OCI-LY1 (cell line): ENCODE results near the gene LRRC51.
"Not testable (repeated sequence)": the region's sequence is repeated elsewhere in the genome, so short reads cannot be mapped to it uniquely, and the experiment has no call there.

Experiments used
- H2AFZ ChIP-seq: fragments of 200-600 bp; sonication (generic), shearing (Covaris generic); 2 replicates; pipeline ENCODE4 v1.6.0; 2014; ENCODE audit warnings: antibody characterized with exemption, mild to moderate bottlenecking, low read length
- H3F3A ChIP-seq: fragments of 200-600 bp; sonication (generic), shearing (Covaris generic); 2 replicates; pipeline ENCODE4 v1.6.0; 2014; ENCODE audit warnings: mild to moderate bottlenecking, antibody characterized with exemption, low read length, moderate library complexity; ENCODE audit not compliant: insufficient read depth
- H3K27ac ChIP-seq: fragments of 200-600 bp; sonication (generic); 2 replicates; pipeline ENCODE4 v1.5.1; 2014; ENCODE audit warnings: low read length, mixed run types, mild to moderate bottlenecking, low read depth; ENCODE audit not compliant: poor library complexity, severe bottlenecking
- H3K27me3 ChIP-seq: fragments of 200-600 bp; sonication (generic); 2 replicates; pipeline ENCODE4 v1.6.0; 2014; ENCODE audit warnings: antibody characterized with exemption, mild to moderate bottlenecking, low read length, moderate library complexity; ENCODE audit not compliant: insufficient read depth
- H3K36me3 ChIP-seq: fragments of 200-600 bp; sonication (generic); 2 replicates; pipeline ENCODE4 v1.6.1; 2014; ENCODE audit warnings: mild to moderate bottlenecking, antibody characterized with exemption, low read length, moderate library complexity, mixed read lengths; ENCODE audit not compliant: insufficient read depth
- H3K4me1 ChIP-seq: fragments of 200-600 bp; sonication (generic); 2 replicates; pipeline ENCODE4 v1.5.1; 2014; ENCODE audit warnings: mild to moderate bottlenecking, low read length, moderate library complexity; ENCODE audit not compliant: insufficient read depth, severe bottlenecking
- H3K4me2 ChIP-seq: fragments of 200-600 bp; sonication (generic), shearing (Covaris generic); 2 replicates; pipeline ENCODE4 v1.6.1; 2014; ENCODE audit warnings: low read length
- H3K4me3 ChIP-seq: fragments of 200-600 bp; sonication (generic); 2 replicates; pipeline ENCODE4 v1.5.1; 2014; ENCODE audit warnings: low read length, low read depth, mild to moderate bottlenecking, mixed read lengths; ENCODE audit not compliant: poor library complexity, severe bottlenecking
- H3K79me2 ChIP-seq: fragments of 200-600 bp; shearing (Covaris generic); 2 replicates; pipeline ENCODE4 v1.6.1; 2016; ENCODE audit warnings: mixed run types, low read length, mixed read lengths; ENCODE audit not compliant: insufficient read depth
- H3K9ac ChIP-seq: fragments of 200-600 bp; sonication (generic), shearing (Covaris generic); 2 replicates; pipeline ENCODE4 v1.6.1; 2014; ENCODE audit warnings: mild to moderate bottlenecking, low read length, mixed read lengths
- H3K9me2 ChIP-seq: fragments of 200-600 bp; sonication (generic), shearing (Covaris generic); 2 replicates; pipeline ENCODE4 v1.6.1; 2014; ENCODE audit warnings: low read depth, mild to moderate bottlenecking, low read length, mixed read lengths
- H3K9me3 ChIP-seq: fragments of 200-600 bp; shearing (Covaris generic); 2 replicates; pipeline ENCODE4 v1.6.1; 2014; ENCODE audit warnings: low read length, mixed read lengths
- H4K20me1 ChIP-seq: fragments of 200-600 bp; sonication (generic), shearing (Covaris generic); 2 replicates; pipeline ENCODE4 v1.6.0; 2016; ENCODE audit warnings: mild to moderate bottlenecking, low read length; ENCODE audit not compliant: insufficient read depth
- EZH2 ChIP-seq: fragments of 200-600 bp; sonication (generic), shearing (Covaris generic); IDR thresholded peaks from 2 replicates; pipeline ENCODE4 v1.8.0; 2017; ENCODE audit warnings: borderline replicate concordance, mixed run types, mild to moderate bottlenecking, antibody characterized with exemption, low read length, moderate library complexity, mixed read lengths
- TF ChIP-seq, protein P1 (sequence below): fragments of 200-600 bp; sonication (generic), shearing (Covaris generic); IDR thresholded peaks from 2 replicates; pipeline ENCODE4 v1.5.1; 2017; ENCODE audit warnings: mild to moderate bottlenecking, antibody characterized with exemption, low read length, moderate library complexity, mixed read lengths

Gene LRRC51

DNA sequence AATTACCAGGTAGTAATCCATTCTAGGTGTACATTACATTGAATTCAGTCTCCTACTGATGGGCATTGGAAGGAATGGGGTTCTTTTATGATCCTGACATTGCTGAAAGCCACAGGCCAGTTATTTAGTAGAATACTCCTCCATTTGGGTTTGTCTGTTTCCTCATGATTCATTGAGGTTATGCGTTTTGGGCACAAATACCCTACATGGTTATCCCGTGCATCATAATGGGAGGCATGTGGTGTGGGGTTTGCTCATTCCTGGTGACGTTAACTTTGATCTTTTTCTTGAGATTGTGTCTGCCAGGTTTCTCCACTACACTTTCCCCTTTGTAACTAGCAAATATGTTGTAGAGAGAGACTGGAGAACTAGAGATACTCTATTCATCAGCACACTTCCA is 60.4 kb downstream of the LRRC51 start:
- no peaks in the 10 kb centered on the region for H3K36me3 ChIP-seq
- no peaks in the 10 kb centered on the region for H3K9me3 ChIP-seq
- no peaks in the 10 kb centered on the region for H3K4me1 ChIP-seq

DNA sequence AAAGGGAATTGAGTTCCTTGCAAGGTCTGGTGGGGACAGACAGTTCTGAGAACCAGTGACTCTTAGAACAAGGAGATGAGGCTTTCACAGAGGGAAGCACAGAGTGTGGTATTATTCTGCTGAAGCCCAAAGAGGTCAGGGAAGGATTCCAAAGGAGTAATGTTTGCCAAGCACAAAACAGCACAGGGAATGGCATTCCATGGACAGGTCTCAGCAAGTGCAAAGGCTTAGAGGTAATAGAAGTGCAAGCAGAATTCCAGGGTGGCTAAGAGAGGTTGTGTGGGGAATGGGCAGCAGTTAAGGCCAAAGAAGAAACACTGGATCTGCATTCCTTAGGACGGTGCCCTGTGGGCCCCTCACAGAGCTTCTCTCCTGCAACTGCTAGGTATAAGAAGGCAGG is 61.4 kb downstream of the LRRC51 start:
- not testable (repeated sequence) for H3K27me3 ChIP-seq, H3F3A ChIP-seq, H3K79me2 ChIP-seq, H3K4me3 ChIP-seq, H3K4me2 ChIP-seq, H3K36me3 ChIP-seq, H3K9me2 ChIP-seq, H2AFZ ChIP-seq, H3K4me1 ChIP-seq, H3K27ac ChIP-seq, H3K9me3 ChIP-seq, H3K9ac ChIP-seq, H4K20me1 ChIP-seq

More for the DNA sequence above, 60.4 kb downstream of the LRRC51 start:
- Histone ChIP-seq H4K20me1 (no peaks in the 10 kb centered on the region), H3K9me2 (no peaks in the 10 kb centered on the region), H2AFZ (no peak overlapping the region), H3K79me2 (no peaks in the 10 kb centered on the region), H3K9ac (no peak overlapping the region), H3K27me3 (no peaks in the 10 kb centered on the region), H3K4me3 (no peak overlapping the region), H3K27ac (no peak overlapping the region), H3K4me2 (no peak overlapping the region), H3F3A (no peaks in the 10 kb centered on the region)
- no peak for TF ChIP-seq EZH2
- TF ChIP-seq, protein P1, sequence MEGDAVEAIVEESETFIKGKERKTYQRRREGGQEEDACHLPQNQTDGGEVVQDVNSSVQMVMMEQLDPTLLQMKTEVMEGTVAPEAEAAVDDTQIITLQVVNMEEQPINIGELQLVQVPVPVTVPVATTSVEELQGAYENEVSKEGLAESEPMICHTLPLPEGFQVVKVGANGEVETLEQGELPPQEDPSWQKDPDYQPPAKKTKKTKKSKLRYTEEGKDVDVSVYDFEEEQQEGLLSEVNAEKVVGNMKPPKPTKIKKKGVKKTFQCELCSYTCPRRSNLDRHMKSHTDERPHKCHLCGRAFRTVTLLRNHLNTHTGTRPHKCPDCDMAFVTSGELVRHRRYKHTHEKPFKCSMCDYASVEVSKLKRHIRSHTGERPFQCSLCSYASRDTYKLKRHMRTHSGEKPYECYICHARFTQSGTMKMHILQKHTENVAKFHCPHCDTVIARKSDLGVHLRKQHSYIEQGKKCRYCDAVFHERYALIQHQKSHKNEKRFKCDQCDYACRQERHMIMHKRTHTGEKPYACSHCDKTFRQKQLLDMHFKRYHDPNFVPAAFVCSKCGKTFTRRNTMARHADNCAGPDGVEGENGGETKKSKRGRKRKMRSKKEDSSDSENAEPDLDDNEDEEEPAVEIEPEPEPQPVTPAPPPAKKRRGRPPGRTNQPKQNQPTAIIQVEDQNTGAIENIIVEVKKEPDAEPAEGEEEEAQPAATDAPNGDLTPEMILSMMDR: no peak

DNA sequence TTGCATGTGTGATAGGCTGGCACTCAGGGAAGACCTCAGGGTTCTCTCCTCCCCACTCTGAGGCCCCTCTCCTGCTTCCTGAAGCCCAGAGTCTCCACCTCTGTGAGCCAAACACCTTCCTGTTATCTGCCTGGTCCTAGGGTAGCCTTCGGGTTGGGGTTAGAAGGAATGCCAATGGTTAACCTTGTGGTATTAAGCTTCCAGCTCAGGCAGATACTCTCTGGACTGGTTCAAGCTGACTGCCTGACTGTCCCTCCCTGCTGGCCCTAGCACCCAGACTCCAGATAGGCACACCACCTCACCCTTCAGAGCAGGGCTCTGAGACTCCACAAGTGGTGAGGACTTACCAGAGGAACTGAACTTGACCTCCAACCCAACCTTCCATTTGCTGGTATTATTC is 61.9 kb downstream of the LRRC51 start:
- H3K27ac ChIP-seq, H2AFZ ChIP-seq, H3K9me3 ChIP-seq, H3K79me2 ChIP-seq, H3K4me1 ChIP-seq, H3K9me2 ChIP-seq, H4K20me1 ChIP-seq, H3K36me3 ChIP-seq, H3K27me3 ChIP-seq, H3K4me2 ChIP-seq, H3F3A ChIP-seq, H3K4me3 ChIP-seq, H3K9ac ChIP-seq: not testable (repeated sequence)

DNA sequence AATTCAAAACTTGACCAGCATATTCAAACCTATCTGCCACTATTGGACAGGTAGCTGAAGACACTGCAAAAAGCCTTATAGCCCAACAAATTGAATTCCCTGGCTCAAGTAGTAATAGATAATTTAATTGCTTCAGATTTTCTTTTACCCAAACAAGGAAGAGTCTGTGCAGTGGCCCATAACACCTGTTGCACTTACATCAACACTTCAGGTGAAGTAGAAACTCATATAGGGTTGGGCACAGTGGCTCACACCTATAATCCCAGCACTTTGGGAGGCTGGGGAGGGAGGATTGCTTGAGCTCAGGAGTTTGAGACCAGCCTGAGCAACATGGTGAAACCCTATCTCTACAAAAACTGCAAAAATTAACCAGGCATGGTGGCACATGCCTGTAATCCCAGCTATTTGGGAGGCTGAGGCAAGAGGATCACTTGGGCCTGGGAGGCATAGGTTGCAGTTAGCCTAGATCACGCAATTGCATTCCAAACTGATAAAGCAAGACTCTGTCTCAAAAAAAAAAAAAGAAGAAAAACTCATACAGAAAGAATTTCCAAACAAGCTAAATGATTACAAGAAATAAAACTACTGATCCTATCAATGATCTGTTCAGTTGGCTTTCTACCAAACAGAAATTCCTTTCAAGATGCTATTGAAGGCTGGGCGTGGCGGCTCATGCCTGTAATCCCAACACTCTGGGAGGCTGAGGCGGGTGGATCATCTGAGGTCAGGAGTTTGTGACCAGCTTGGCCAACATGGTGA is 64.3 kb downstream of the LRRC51 start:
- H3K79me2 ChIP-seq: no peaks in the 10 kb centered on the region
- H3K9me3 ChIP-seq: no peaks in the 10 kb centered on the region
- no peaks in the 10 kb centered on the region for H3K27me3 ChIP-seq
- no peaks in the 10 kb centered on the region for H3K9me2 ChIP-seq
- H3K27ac ChIP-seq: no peak overlapping the region
- H3K4me2 ChIP-seq: no peak overlapping the region
- H3K36me3 ChIP-seq: no peaks in the 10 kb centered on the region
- no peak overlapping the region for H3K9ac ChIP-seq
- no peak for TF ChIP-seq EZH2
- TF ChIP-seq, protein P1: no peak
- no peaks in the 10 kb centered on the region for H3K4me1 ChIP-seq
- no peak overlapping the region for H3K4me3 ChIP-seq
- H3F3A ChIP-seq: no peaks in the 10 kb centered on the region
- H4K20me1 ChIP-seq: no peaks in the 10 kb centered on the region
- H2AFZ ChIP-seq: no peak overlapping the region
